Measurements from ENCODE around the gene CD86. TPM values are rescaled to one million over a fixed set of nuclear protein-coding genes. Genes with fewer than 3 reads are reported as not detected.

The CD86 gene
- polyA plus RNA-seq, 1 donor from 2014 or later, result not detected

DNA sequence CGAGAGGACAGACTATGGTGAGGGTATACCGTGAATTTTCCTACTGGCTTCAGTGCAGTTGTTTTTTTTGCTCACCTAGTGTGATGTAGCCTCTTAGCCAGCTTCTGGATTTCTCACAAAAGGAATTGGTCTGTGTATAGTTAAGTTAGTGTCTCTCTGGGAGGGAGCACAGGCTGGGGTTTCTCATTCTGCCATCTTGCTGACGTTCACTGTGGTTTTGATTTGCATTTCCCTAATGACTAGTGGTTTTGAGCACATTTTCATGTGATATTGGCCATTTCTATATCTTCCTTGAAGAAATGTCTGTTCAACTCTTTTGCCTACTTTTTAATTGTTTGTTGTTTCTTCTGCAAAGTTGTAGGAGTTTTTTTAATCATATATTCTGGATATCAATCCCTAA is 2.2 kb upstream of the CD86 start:
- Histone ChIP-seq H3K79me2 (replicated peaks; ENCODE audit: insufficient read depth, low read length) (no peaks in the 10 kb centered on the region), H3K27me3 (ENCODE audit: insufficient read depth, low read depth, low read length) (no peaks in the 10 kb centered on the region), H4K20me1 (ENCODE audit: insufficient read depth) (no peaks in the 10 kb centered on the region), H3K9me2 (ENCODE audit: insufficient read depth, low read length) (no peaks in the 10 kb centered on the region), H3K4me3 (ENCODE audit: low read length) (no peak overlapping the region), H2AFZ (ENCODE audit: low read depth, low read length) (no peak overlapping the region), H3K4me2 (ENCODE audit: low read length) (no peak overlapping the region), H3F3A (ENCODE audit: insufficient read depth, low read length, poor library complexity, severe bottlenecking) (no peaks in the 10 kb centered on the region), H3K27ac (ENCODE audit: low read length) (no peak overlapping the region), H3K36me3 (ENCODE audit: insufficient read depth, low read length) (no peaks in the 10 kb centered on the region), H3K9ac (ENCODE audit: low read length) (no peak overlapping the region), H3K9me3 (ENCODE audit: low read length) (no peaks in the 10 kb centered on the region)
- TF ChIP-seq POLR2AphosphoS5 (IDR thresholded peaks at IDR 0.05), result no peak
- TF ChIP-seq, protein P1, sequence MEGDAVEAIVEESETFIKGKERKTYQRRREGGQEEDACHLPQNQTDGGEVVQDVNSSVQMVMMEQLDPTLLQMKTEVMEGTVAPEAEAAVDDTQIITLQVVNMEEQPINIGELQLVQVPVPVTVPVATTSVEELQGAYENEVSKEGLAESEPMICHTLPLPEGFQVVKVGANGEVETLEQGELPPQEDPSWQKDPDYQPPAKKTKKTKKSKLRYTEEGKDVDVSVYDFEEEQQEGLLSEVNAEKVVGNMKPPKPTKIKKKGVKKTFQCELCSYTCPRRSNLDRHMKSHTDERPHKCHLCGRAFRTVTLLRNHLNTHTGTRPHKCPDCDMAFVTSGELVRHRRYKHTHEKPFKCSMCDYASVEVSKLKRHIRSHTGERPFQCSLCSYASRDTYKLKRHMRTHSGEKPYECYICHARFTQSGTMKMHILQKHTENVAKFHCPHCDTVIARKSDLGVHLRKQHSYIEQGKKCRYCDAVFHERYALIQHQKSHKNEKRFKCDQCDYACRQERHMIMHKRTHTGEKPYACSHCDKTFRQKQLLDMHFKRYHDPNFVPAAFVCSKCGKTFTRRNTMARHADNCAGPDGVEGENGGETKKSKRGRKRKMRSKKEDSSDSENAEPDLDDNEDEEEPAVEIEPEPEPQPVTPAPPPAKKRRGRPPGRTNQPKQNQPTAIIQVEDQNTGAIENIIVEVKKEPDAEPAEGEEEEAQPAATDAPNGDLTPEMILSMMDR (IDR thresholded peaks at IDR 0.05; ENCODE audit: poor library complexity, severe bottlenecking), result no peak
- TF ChIP-seq RAD21 (conservative IDR thresholded peaks at IDR 0.05), result no peak
- TF ChIP-seq MXI1 (conservative IDR thresholded peaks at IDR 0.05; ENCODE audit: poor library complexity, severe bottlenecking), result no peak
- TF ChIP-seq, protein P2, sequence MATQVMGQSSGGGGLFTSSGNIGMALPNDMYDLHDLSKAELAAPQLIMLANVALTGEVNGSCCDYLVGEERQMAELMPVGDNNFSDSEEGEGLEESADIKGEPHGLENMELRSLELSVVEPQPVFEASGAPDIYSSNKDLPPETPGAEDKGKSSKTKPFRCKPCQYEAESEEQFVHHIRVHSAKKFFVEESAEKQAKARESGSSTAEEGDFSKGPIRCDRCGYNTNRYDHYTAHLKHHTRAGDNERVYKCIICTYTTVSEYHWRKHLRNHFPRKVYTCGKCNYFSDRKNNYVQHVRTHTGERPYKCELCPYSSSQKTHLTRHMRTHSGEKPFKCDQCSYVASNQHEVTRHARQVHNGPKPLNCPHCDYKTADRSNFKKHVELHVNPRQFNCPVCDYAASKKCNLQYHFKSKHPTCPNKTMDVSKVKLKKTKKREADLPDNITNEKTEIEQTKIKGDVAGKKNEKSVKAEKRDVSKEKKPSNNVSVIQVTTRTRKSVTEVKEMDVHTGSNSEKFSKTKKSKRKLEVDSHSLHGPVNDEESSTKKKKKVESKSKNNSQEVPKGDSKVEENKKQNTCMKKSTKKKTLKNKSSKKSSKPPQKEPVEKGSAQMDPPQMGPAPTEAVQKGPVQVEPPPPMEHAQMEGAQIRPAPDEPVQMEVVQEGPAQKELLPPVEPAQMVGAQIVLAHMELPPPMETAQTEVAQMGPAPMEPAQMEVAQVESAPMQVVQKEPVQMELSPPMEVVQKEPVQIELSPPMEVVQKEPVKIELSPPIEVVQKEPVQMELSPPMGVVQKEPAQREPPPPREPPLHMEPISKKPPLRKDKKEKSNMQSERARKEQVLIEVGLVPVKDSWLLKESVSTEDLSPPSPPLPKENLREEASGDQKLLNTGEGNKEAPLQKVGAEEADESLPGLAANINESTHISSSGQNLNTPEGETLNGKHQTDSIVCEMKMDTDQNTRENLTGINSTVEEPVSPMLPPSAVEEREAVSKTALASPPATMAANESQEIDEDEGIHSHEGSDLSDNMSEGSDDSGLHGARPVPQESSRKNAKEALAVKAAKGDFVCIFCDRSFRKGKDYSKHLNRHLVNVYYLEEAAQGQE (IDR thresholded peaks at IDR 0.05; ENCODE audit: borderline replicate concordance), result no peak
- TF ChIP-seq EP300 (conservative IDR thresholded peaks at IDR 0.05; ENCODE audit: poor library complexity, severe bottlenecking), result no peak
- TF ChIP-seq EZH2 (IDR thresholded peaks at IDR 0.05; ENCODE audit: borderline replicate concordance, insufficient read depth, low read length, poor library complexity, severe bottlenecking), result no peak
- no peak for TF ChIP-seq SMC3 (conservative IDR thresholded peaks at IDR 0.05; ENCODE audit: poor library complexity)
- TF ChIP-seq TAF1 (IDR thresholded peaks at IDR 0.05; ENCODE audit: low read depth), result no peak

DNA sequence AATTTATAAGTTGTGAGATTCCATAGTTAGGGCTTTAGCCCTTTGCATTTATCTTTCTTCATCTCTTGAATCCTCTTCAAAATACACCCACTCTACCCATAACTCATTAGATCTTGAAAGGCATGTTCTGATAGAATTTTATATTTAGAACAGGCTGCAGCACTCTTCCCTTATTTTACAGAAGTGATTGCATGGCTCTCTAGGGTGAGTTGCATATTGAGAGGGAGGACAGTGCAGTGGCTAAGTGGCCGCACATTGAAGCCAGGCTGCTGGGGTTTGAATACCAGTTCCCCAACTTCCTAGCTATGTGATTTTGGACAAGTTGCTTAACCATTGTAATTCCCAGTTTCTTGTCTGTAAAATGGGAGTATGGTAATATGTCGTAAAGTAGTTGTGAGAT is 2.5 kb downstream of the CD86 start:
- Histone ChIP-seq H3K27me3 (ENCODE audit: insufficient read depth, low read depth, low read length) (no peaks in the 10 kb centered on the region), H3K36me3 (ENCODE audit: insufficient read depth, low read length) (no peaks in the 10 kb centered on the region), H3K9ac (ENCODE audit: low read length) (no peak overlapping the region), H3K4me3 (ENCODE audit: low read length) (no peak overlapping the region), H3K9me3 (ENCODE audit: low read length) (no peaks in the 10 kb centered on the region), H3F3A (ENCODE audit: insufficient read depth, low read length, poor library complexity, severe bottlenecking) (no peaks in the 10 kb centered on the region), H3K9me2 (ENCODE audit: insufficient read depth, low read length) (no peaks in the 10 kb centered on the region), H2AFZ (ENCODE audit: low read depth, low read length) (no peak overlapping the region), H3K79me2 (replicated peaks; ENCODE audit: insufficient read depth, low read length) (no peaks in the 10 kb centered on the region), H3K4me2 (ENCODE audit: low read length) (no peak overlapping the region), H4K20me1 (ENCODE audit: insufficient read depth) (no peaks in the 10 kb centered on the region), H3K27ac (ENCODE audit: low read length) (no peak overlapping the region)
- no peak for TF ChIP-seq RAD21 (conservative IDR thresholded peaks at IDR 0.05)
- TF ChIP-seq SMC3 (conservative IDR thresholded peaks at IDR 0.05; ENCODE audit: poor library complexity), result no peak
- TF ChIP-seq, protein P2 (IDR thresholded peaks at IDR 0.05; ENCODE audit: borderline replicate concordance), result no peak
- TF ChIP-seq POLR2AphosphoS5 (IDR thresholded peaks at IDR 0.05), result no peak
- TF ChIP-seq EP300 (conservative IDR thresholded peaks at IDR 0.05; ENCODE audit: poor library complexity, severe bottlenecking), result no peak
- TF ChIP-seq, protein P1 (IDR thresholded peaks at IDR 0.05; ENCODE audit: poor library complexity, severe bottlenecking), result no peak
- no peak for TF ChIP-seq EZH2 (IDR thresholded peaks at IDR 0.05; ENCODE audit: borderline replicate concordance, insufficient read depth, low read length, poor library complexity, severe bottlenecking)
- TF ChIP-seq MXI1 (conservative IDR thresholded peaks at IDR 0.05; ENCODE audit: poor library complexity, severe bottlenecking), result no peak
- TF ChIP-seq TAF1 (IDR thresholded peaks at IDR 0.05; ENCODE audit: low read depth), result no peak

All from neural cell (in vitro differentiated cells).